HFF-Myc (cell line): Measurements from ENCODE around the gene SLC35D3.
A peak's percentile ranks its signal among the peaks of the same experiment; 100 is the strongest.
"Not testable (repeated sequence)": the region's sequence is repeated elsewhere in the genome, so short reads cannot be mapped to it uniquely, and the experiment has no call there.

Experiments used
- DNase-seq: peaks from one replicate; pipeline ENCODE4 v3.0.0-alpha.2; 2011; ENCODE audit warnings: low read depth; ENCODE audit errors: extremely low read depth
- H3K4me3 ChIP-seq: replicated peaks from 2 replicates; pipeline ENCODE4 v1.5.1; 2011; ENCODE audit warnings: low read depth, mild to moderate bottlenecking, control low read depth, low read length
- TF ChIP-seq, protein P1 (sequence below): IDR thresholded peaks from 2 replicates; pipeline ENCODE4 v1.5.1; 2012; ENCODE audit warnings: mild to moderate bottlenecking, low read depth, low read length, control low read depth; ENCODE audit errors: missing control alignments

SLC35D3 gene

DNA sequence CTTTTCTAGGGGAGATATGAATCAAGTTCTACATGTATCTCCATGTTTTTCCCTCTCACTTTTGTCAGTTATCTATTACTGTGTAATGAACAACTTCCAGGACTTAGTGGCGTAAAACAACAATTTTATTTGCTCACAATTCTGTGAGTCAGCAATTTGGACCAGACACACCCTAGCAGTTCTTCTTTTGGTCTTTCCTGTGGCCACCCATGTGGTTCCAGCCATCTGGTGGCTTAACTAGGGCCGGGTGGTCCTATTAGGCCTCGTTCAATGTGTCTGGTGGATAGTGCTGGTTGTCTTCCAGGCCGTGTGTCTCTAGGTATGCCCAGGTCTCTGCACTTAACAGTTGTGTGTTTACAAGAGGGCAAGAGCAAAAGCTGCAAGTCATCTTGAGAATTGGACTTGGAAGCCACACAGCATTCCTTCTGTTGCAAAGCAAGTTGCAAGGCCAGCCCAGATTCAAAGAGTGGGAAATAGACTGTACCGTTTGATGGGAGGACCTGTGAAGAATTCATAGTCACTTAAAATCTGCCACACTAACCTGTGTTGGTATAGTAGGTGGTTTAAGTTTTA is 20.8 kb upstream of the SLC35D3 start:
- TF ChIP-seq, protein P1, sequence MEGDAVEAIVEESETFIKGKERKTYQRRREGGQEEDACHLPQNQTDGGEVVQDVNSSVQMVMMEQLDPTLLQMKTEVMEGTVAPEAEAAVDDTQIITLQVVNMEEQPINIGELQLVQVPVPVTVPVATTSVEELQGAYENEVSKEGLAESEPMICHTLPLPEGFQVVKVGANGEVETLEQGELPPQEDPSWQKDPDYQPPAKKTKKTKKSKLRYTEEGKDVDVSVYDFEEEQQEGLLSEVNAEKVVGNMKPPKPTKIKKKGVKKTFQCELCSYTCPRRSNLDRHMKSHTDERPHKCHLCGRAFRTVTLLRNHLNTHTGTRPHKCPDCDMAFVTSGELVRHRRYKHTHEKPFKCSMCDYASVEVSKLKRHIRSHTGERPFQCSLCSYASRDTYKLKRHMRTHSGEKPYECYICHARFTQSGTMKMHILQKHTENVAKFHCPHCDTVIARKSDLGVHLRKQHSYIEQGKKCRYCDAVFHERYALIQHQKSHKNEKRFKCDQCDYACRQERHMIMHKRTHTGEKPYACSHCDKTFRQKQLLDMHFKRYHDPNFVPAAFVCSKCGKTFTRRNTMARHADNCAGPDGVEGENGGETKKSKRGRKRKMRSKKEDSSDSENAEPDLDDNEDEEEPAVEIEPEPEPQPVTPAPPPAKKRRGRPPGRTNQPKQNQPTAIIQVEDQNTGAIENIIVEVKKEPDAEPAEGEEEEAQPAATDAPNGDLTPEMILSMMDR = no peak
- DNase-seq = no peak
- no peak overlapping the region for H3K4me3 ChIP-seq

DNA sequence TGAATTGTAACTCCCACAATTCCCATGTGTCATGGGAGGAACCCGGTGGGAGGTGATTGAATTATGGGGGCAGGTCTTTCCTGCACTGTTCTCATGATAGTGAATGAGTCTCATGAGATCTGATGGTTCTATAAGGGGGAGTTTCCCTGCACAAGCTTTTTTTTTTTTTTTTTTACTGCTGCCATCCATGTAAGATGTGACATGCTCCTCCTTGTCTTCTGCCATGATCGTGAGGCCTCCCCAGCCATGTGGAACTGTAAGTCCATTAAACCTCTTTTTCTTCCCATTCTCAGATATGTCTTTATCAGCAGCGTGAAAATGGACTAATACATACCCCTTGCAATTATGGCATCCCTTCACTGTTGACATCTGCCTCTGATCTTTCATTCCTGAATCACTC is 17.6 kb upstream of the SLC35D3 start:
- not testable (repeated sequence) for DNase-seq, H3K4me3 ChIP-seq

DNA sequence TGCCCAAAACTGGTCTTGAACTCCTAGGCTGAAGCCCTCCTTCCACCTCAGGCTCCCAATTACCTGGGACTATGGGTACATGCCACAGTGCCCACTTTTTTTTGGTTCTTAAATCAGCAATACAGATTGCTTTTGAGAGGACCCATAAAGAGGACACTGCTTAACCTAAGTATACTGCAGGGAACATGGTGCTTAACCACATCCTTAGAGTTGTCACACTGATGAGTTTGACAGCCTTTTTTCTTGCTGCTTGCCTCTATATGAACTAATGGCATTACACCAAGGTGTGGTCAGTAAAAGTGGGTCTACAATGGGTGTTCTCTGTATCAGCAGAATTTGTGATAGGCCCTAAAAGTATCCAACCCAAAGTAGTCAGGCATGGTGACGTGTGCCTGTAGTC is 7.2 kb upstream of the SLC35D3 start:
- H3K4me3 ChIP-seq = no peak overlapping the region
- TF ChIP-seq, protein P1 = no peak
- no peak for DNase-seq

DNA sequence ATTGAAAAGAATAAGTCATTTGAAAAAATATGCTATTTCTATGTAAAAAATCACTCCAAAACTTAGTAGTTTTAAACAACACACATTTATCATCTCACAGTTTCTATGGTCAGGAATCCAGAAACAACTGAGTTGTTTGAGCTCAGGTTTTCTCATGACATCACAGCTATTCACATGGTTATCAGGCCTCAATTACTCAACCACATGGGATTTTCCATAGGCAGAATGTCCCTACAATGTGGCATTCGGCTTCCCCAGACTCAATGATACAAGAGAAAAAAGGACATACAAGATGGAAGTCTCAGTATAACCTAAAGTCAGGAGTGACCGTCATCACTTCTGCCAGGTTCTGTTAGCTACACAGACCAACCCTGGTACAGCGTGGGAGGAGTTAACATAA is 3.4 kb upstream of the SLC35D3 start:
- TF ChIP-seq, protein P1 = no peak
- no peak for DNase-seq
- no peak overlapping the region for H3K4me3 ChIP-seq

DNA sequence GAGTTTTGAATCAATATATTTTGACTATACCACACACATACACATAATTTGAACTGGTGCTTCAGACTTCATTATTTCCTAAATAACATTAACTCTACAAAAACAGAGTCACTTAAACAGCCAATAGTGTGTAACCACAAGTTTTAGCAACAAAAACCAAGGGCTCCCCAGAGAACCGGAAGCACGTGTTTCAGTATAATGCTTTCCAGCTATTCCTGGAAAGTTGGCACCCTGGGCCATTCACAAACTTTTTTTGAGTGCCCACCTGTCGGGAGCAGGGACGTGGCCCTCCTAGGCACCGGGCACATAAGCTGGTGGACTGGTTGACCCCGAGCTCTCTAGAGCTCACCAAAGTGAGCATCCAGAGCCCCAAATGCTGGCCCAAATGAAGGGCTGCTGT is 1.9 kb upstream of the SLC35D3 start:
- TF ChIP-seq, protein P1 = no peak
- H3K4me3 ChIP-seq = no peak overlapping the region
- no peak for DNase-seq

DNA sequence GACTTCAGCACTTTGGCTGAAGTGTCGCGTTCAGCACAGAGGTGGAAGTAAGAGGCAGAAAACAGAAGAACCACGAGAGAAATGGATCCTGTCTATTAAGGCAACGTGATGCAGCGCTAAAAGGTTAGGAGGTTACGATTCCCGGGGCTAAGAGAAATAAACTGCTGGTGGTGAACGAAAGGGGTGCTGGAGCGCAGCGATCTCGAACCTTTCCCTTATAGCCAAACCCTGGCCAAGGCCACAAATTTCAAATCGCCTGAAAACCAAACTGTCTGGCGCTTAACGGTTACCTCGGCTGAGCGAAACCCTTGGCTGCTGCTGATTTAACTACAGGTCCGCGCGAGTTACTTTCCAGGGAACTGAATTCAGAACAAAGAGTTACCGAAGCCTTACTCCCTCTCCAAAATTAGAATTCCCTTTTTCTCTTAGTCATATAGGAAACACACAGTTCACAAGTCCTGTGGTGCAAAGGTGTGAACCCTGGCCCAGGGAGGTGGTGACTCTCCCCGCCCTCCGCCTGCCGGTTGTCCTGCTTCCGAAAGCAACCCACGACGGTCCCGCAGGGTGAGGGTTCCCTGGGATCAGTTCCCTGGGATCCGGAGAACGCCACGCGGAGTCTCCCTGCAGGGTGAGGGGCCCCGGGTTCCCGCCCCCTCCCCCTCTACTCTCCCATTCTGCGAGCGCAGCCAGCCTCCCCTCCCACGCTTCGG is 1.3 kb upstream of the SLC35D3 start:
- TF ChIP-seq, protein P1 = no peak
- H3K4me3 ChIP-seq = peak overlapping the region; percentile 39
- no peak for DNase-seq

DNA sequence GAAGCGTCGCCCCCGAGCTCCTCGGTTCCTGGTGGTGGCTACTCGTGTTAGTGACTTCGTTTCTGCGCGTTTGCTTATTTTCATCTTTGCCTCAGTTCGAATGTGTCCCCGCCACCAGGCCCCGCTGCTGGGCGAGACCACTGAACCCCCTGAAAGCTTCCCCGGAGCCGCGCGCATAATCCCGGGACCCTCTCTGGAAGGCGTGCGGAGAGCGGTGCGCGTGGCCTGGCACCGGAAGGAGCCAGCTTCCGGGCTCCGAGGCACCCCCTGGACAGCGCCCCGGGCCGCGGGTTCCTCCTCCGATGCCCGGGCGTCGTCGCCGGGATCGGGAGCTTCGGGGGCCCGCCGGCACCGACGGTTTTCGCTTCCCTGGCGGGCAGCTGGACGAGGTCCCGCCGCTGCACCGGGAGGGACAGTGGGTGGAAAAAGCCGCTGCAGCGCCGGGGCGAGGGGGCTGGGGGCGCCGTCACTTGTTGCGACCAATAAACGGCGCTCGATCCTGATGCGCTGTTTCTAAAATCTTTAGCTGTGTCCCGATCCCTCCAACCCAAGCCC is 643 bp upstream of the SLC35D3 start:
- peak overlapping the region; percentile 39 for H3K4me3 ChIP-seq
- DNase-seq = no peak
- TF ChIP-seq, protein P1 = no peak
